ENCODE data around the gene LRIG1. TPM values are rescaled to one million over a fixed set of nuclear protein-coding genes. Genes with fewer than 3 reads are reported as not detected.

LRIG1 gene
- total and polyA plus RNA-seq, 10 of the 15 experiments (the other 5 are each of a cell fraction or from before 2014, with no cell fraction given), result 0.84 to 16.4 (median 8.1) TPM

GRCh38 chr3:66394753-66395249, 106.0 kb downstream of the LRIG1 start:
- no peak for DNase-seq (ENCODE audit: low read depth, low spot score)
- no TSS peak for BruUV-seq (replicated peaks)
- ChIA-PET POLR2A (interaction anchor here (0.7 kb wide), 1 partner anchor 9 kb away, joined by 4 read pairs; no protein-coding TSS in a partner anchor), RAD21 (ENCODE audit: unreplicated experiment) (interaction anchor here (1.0 to 1.4 kb wide), 3 partner anchors 10 to 118 kb away, joined by 3 to 6 read pairs (median 3); no protein-coding TSS in a partner anchor), CTCF (interaction anchor here (0.7 to 1.9 kb wide), 9 partner anchors 9 to 140 kb away, joined by 3 to 13 read pairs (median 5); no protein-coding TSS in a partner anchor), SMC1A (ENCODE audit: uncharacterized antibody, unreplicated experiment) (interaction anchor here (0.5 to 2.5 kb wide), 10 partner anchors 9 to 141 kb away, joined by 3 to 29 read pairs (median 4); no protein-coding TSS in a partner anchor)
- H3K9ac ChIP-seq (ENCODE audit: control insufficient read depth, insufficient read depth, low read length), result no peak overlapping the region
- H3K27me3 ChIP-seq (replicated peaks in 1 of 2; ENCODE audit: control insufficient read depth in 2 of 2, insufficient read depth in 2 of 2, low read length in 1 of 2), result no peaks in the 10 kb centered on the region
- in situ Hi-C loops (cut with MboI) (no loop called here), intact Hi-C loops (cut with micrococcal nuclease; ENCODE audit: unreplicated experiment) (loop anchor here (5.0 kb wide), 1 partner anchor 88 kb away; no protein-coding TSS in a partner anchor)
- no peak overlapping the region for H2AFZ ChIP-seq (ENCODE audit: control insufficient read depth, low read depth, low read length)
- WGBS (ENCODE audit: insufficient coverage, insufficient replicate concordance, low lambda C conversion rate, missing lambda C conversion rate), result 72% methylated on average over 8 of the region's 8 CpGs
- no peaks in the 10 kb centered on the region for H4K20me1 ChIP-seq (ENCODE audit: control insufficient read depth, insufficient read depth)
- no peak overlapping the region for H3K4me2 ChIP-seq (ENCODE audit: control insufficient read depth, insufficient read depth)
- no peak overlapping the region; the same call in 1 of the 2 replicates for H3K27ac ChIP-seq (ENCODE audit: control insufficient read depth, insufficient read depth)
- no peaks in the 10 kb centered on the region for H3K9me3 ChIP-seq (replicated peaks; ENCODE audit: control insufficient read depth, insufficient read depth, low read length)
- H3K4me3 ChIP-seq, result no peak overlapping the region
- no peaks in the 10 kb centered on the region; a peak in 2 of 4 replicates for H3K36me3 ChIP-seq (ENCODE audit: control insufficient read depth in 2 of 2, insufficient read depth in 2 of 2, low read length in 1 of 2)
- FAIRE-seq, result no peak
- ATAC-seq, result no peak
- H3K79me2 ChIP-seq (ENCODE audit: control insufficient read depth, insufficient read depth, low read length), result no peaks in the 10 kb centered on the region
- peaks cover 17% of the 10 kb centered on the region for H3K4me1 ChIP-seq (ENCODE audit: control insufficient read depth, insufficient read depth, low read length)
- TF ChIP-seq, protein P1, sequence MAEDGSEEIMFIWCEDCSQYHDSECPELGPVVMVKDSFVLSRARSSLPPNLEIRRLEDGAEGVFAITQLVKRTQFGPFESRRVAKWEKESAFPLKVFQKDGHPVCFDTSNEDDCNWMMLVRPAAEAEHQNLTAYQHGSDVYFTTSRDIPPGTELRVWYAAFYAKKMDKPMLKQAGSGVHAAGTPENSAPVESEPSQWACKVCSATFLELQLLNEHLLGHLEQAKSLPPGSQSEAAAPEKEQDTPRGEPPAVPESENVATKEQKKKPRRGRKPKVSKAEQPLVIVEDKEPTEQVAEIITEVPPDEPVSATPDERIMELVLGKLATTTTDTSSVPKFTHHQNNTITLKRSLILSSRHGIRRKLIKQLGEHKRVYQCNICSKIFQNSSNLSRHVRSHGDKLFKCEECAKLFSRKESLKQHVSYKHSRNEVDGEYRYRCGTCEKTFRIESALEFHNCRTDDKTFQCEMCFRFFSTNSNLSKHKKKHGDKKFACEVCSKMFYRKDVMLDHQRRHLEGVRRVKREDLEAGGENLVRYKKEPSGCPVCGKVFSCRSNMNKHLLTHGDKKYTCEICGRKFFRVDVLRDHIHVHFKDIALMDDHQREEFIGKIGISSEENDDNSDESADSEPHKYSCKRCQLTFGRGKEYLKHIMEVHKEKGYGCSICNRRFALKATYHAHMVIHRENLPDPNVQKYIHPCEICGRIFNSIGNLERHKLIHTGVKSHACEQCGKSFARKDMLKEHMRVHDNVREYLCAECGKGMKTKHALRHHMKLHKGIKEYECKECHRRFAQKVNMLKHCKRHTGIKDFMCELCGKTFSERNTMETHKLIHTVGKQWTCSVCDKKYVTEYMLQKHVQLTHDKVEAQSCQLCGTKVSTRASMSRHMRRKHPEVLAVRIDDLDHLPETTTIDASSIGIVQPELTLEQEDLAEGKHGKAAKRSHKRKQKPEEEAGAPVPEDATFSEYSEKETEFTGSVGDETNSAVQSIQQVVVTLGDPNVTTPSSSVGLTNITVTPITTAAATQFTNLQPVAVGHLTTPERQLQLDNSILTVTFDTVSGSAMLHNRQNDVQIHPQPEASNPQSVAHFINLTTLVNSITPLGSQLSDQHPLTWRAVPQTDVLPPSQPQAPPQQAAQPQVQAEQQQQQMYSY (CRISPR knock-in tag; IDR thresholded peaks at IDR 0.05), result no peak
- TF ChIP-seq EZH2 (IDR thresholded peaks at IDR 0.05; ENCODE audit: borderline replicate concordance, control insufficient read depth, low read depth, low read length), result no peak
- TF ChIP-seq NFIC (IDR thresholded peaks at IDR 0.05; ENCODE audit: low read depth, low read length), result no peak
- TF ChIP-seq, protein P2, sequence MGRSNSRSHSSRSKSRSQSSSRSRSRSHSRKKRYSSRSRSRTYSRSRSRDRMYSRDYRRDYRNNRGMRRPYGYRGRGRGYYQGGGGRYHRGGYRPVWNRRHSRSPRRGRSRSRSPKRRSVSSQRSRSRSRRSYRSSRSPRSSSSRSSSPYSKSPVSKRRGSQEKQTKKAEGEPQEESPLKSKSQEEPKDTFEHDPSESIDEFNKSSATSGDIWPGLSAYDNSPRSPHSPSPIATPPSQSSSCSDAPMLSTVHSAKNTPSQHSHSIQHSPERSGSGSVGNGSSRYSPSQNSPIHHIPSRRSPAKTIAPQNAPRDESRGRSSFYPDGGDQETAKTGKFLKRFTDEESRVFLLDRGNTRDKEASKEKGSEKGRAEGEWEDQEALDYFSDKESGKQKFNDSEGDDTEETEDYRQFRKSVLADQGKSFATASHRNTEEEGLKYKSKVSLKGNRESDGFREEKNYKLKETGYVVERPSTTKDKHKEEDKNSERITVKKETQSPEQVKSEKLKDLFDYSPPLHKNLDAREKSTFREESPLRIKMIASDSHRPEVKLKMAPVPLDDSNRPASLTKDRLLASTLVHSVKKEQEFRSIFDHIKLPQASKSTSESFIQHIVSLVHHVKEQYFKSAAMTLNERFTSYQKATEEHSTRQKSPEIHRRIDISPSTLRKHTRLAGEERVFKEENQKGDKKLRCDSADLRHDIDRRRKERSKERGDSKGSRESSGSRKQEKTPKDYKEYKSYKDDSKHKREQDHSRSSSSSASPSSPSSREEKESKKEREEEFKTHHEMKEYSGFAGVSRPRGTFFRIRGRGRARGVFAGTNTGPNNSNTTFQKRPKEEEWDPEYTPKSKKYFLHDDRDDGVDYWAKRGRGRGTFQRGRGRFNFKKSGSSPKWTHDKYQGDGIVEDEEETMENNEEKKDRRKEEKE (IDR thresholded peaks at IDR 0.05), result no peak
- TF ChIP-seq REST (IDR thresholded peaks at IDR 0.05; ENCODE audit: low read depth, low read length), result no peak
- TF ChIP-seq SRF (IDR thresholded peaks at IDR 0.05; ENCODE audit: low read depth in 2 of 2, low read length in 2 of 2), result no peak
- TF ChIP-seq ELK1 (IDR thresholded peaks at IDR 0.05; ENCODE audit: low read depth, low read length), result no peak
- no peak for TF ChIP-seq ZNF207 (IDR thresholded peaks at IDR 0.05; ENCODE audit: borderline replicate concordance)
- TF ChIP-seq YBX1 (IDR thresholded peaks at IDR 0.05), result no peak
- no peak for TF ChIP-seq RELA (IDR thresholded peaks at IDR 0.05; ENCODE audit: borderline replicate concordance, partially characterized antibody)
- TF ChIP-seq DPF2 (IDR thresholded peaks at IDR 0.05), result no peak
